CD14-positive monocyte (primary cell): Measurements from ENCODE around the gene MIEF1. TPM values are rescaled to one million over a fixed set of nuclear protein-coding genes. Genes with fewer than 3 reads are reported as not detected.

ENCODE experiments used
- DNase-seq, 3 donors: peaks; one replicate each; pipeline ENCODE4 v3.0.0-alpha.2; 2011 to 2022
- H2AFZ ChIP-seq: 2 replicates; pipeline ENCODE4 v1.6.0; 2012; ENCODE audit warnings: mild to moderate bottlenecking, low read depth, low read length, inconsistent platforms; ENCODE audit not compliant: insufficient read depth, poor library complexity, severe bottlenecking
- H3K27ac ChIP-seq, 2 donors: 1 replicate in 1 of 2; 2 replicates in 1 of 2; pipeline ENCODE4 v1.5.1; 2012 to 2013; ENCODE audit warnings: low read length in 2 of 2, control low read depth in 1 of 2, inconsistent platforms in 1 of 2, low read depth in 1 of 2, mild to moderate bottlenecking in 1 of 2
- H3K27me3 ChIP-seq, 2 donors: one replicate each; pipeline versions ENCODE4 v1.6.0 to v1.6.1; 2011 to 2013; ENCODE audit warnings: low read length in 2 of 2; ENCODE audit not compliant: control insufficient read depth in 2 of 2, insufficient read depth in 2 of 2
- H3K36me3 ChIP-seq, 2 donors: replicated peaks in 1 of 2; 1 replicate in 1 of 2; 2 replicates in 1 of 2; pipeline versions ENCODE4 v1.5.1 to v1.6.1; 2012 to 2013; ENCODE audit warnings: low read length in 2 of 2, control low read depth in 1 of 2, inconsistent platforms in 1 of 2, mild to moderate bottlenecking in 1 of 2; ENCODE audit not compliant: insufficient read depth in 2 of 2, control insufficient read depth in 1 of 2
- H3K4me1 ChIP-seq, 2 donors: 1 replicate in 1 of 2; 2 replicates in 1 of 2; pipeline versions ENCODE4 v1.5.1 to v1.6.1; 2012 to 2013; ENCODE audit warnings: low read length in 2 of 2, control low read depth in 1 of 2, inconsistent platforms in 1 of 2, mild to moderate bottlenecking in 1 of 2, moderate library complexity in 1 of 2; ENCODE audit not compliant: insufficient read depth in 2 of 2, control insufficient read depth in 1 of 2
- H3K4me2 ChIP-seq: replicated peaks from 2 replicates; pipeline ENCODE3; 2012; ENCODE audit warnings: low read length, moderate library complexity, mild to moderate bottlenecking; ENCODE audit not compliant: poor library complexity, severe bottlenecking; ENCODE audit errors: extremely low read depth
- H3K4me3 ChIP-seq, 3 experiments: fragments of 200-600 bp in 1 of 3; sonication (generic) in 1 of 3; replicated peaks in 1 of 3; 1 replicate in 2 of 3; 2 replicates in 1 of 3; pipeline ENCODE4 v1.5.1; 2011 to 2013; ENCODE audit warnings: low read length in 3 of 3, mild to moderate bottlenecking in 3 of 3, control low read depth in 2 of 3, low read depth in 2 of 3, inconsistent platforms in 1 of 3, moderate library complexity in 1 of 3
- H3K79me2 ChIP-seq: 2 replicates; pipeline ENCODE4 v1.6.0; 2012; ENCODE audit warnings: mild to moderate bottlenecking, control low read depth, inconsistent platforms, low read length, moderate library complexity; ENCODE audit not compliant: insufficient read depth
- H3K9ac ChIP-seq: 2 replicates; pipeline ENCODE4 v1.6.0; 2017; ENCODE audit warnings: low read length, mild to moderate bottlenecking; ENCODE audit not compliant: insufficient read depth, poor library complexity, severe bottlenecking
- H3K9me3 ChIP-seq, 2 donors: replicated peaks in 1 of 2; 1 replicate in 1 of 2; 2 replicates in 1 of 2; pipeline versions ENCODE4 v1.5.1 to v1.6.1; 2012 to 2013; ENCODE audit warnings: low read length in 2 of 2, control low read depth in 1 of 2; ENCODE audit not compliant: control insufficient read depth in 1 of 2, insufficient read depth in 1 of 2
- H4K20me1 ChIP-seq: 2 replicates; pipeline ENCODE4 v1.6.0; 2012; ENCODE audit warnings: mild to moderate bottlenecking, low read length, control low read depth, moderate library complexity; ENCODE audit not compliant: insufficient read depth
- H3K27ac Mint-ChIP-seq, 7 donors: one replicate each; pipeline ENCODE4 v1.8.0; 2020; ENCODE audit warnings: mild to moderate bottlenecking in 7 of 7, mixed read lengths in 7 of 7, moderate library complexity in 6 of 7, inconsistent platforms in 2 of 7
- H3K27me3 Mint-ChIP-seq, 3 donors: one replicate each; pipeline ENCODE4 v1.8.0; 2021 to 2022; ENCODE audit warnings: low read depth in 3 of 3, mild to moderate bottlenecking in 3 of 3, mixed read lengths in 3 of 3, moderate library complexity in 3 of 3, inconsistent platforms in 1 of 3
- H3K36me3 Mint-ChIP-seq, 2 donors: one replicate each; pipeline ENCODE4 v1.8.0; 2020; ENCODE audit warnings: mixed read lengths in 2 of 2, inconsistent platforms in 1 of 2, mild to moderate bottlenecking in 1 of 2
- H3K4me1 Mint-ChIP-seq: one replicate; pipeline ENCODE4 v1.8.0; 2020; ENCODE audit warnings: mild to moderate bottlenecking, mixed read lengths
- H3K4me3 Mint-ChIP-seq, 2 donors: one replicate each; pipeline ENCODE4 v1.8.0; 2020; ENCODE audit warnings: mild to moderate bottlenecking in 2 of 2, mixed read lengths in 2 of 2, moderate library complexity in 1 of 2
- H3K9me3 Mint-ChIP-seq, 7 donors: one replicate each; pipeline ENCODE4 v1.8.0; 2020 to 2022; ENCODE audit warnings: mixed read lengths in 7 of 7, mild to moderate bottlenecking in 6 of 7, moderate library complexity in 6 of 7, inconsistent platforms in 2 of 7
- CTCF ChIP-seq: fragments of 200-600 bp; IDR thresholded peaks from one replicate; pipeline ENCODE4 v1.8.0; 2022; ENCODE audit warnings: antibody characterized with exemption, mild to moderate bottlenecking
- WGBS: methylation state at CpG from one replicate; pipeline ENCODE4 v1.1.5; 2013; ENCODE audit warnings: missing lambda C conversion rate; ENCODE audit not compliant: insufficient coverage; 5-methylcytosine and 5-hydroxymethylcytosine counted together
- intact Hi-C, 2 donors: fragments of 100-400 bp; cut with micrococcal nuclease; formaldehyde crosslinking; loops; one replicate each; pipeline versions ENCODE4 v1.15.0 to v1.15.1; 2023
- polyA plus RNA-seq, 3 donors: library from polyadenylated mRNA; depleted of rRNA in 1 of 3; unstranded in 2 of 3; stranded (reverse) in 1 of 3; fragments of 300-500 nt in 2 of 3; fragments of >200 nt in 1 of 3; fragmentation: Illumina TruSeq in 2 of 3; gene quantifications; 1 replicate in 2 of 3; 2 replicates in 1 of 3; pipeline ENCODE4 v1.2.3, GENCODE V29; 2012 to 2021

The MIEF1 gene
- polyA plus RNA-seq, 3 donors, result 9.4 to 14.0 (median 13.3) TPM

- H3K27ac ChIP-seq, result peak overlapping the region; percentile 95 to 96
These were observed 17.7 kb downstream of the MIEF1 start for GRCh38 chr22:39519681-39520225.

More at GRCh38 chr22:39519681-39520225, 17.7 kb downstream of the MIEF1 start:
- Histone ChIP-seq H2AFZ (peak overlapping the region; percentile 81), H3K27me3 (no peaks in the 10 kb centered on the region), H3K9ac (peak overlapping the region; percentile 100), H3K36me3 (peaks cover 56 to 64% of the 10 kb centered on the region in 2 donors), H4K20me1 (peaks cover 51% of the 10 kb centered on the region), H3K4me2 (peak overlapping the region; percentile 84), H3K9me3 (no peaks in the 10 kb centered on the region), H3K4me3 (peak overlapping the region; percentile 88 to 98 (median 96)), H3K79me2 (peaks cover 71% of the 10 kb centered on the region), H3K4me1 (peaks cover 47 to 52% of the 10 kb centered on the region in 2 donors)
- Mint-ChIP-seq H3K27ac (peak overlapping the region; percentile 97 to 100 (median 99)), H3K4me1 (peaks cover 50% of the 10 kb centered on the region), H3K9me3 (no peaks in the 10 kb centered on the region), H3K36me3 (peaks cover 52 to 67% of the 10 kb centered on the region in 2 donors), H3K4me3 (peak overlapping the region; percentile 90 to 92), H3K27me3 (peaks cover 0 to 7% (median 0%) of the 10 kb centered on the region in 3 donors)
- TF ChIP-seq CTCF, result peak; percentile 23
- DNase-seq, result peak in 2 of 3 donors; percentile 98 to 99
- intact Hi-C loops, result loop anchor here (2.0 to 10.0 kb wide), 5 partner anchors 13 to 765 kb away; partner anchors contain the start of genes CBX7 (in 1 of the 2), MIEF1 (in 1 of the 2), RPS19BP1 (in 1 of the 2) and SUN2 (in 1 of the 2)
- WGBS, result 0% methylated on average over 46 of the region's 47 CpGs
